Stimulated activated CD8-positive, alpha-beta memory T cell treated with anti-CD3 and anti-CD28 coated beads, Interleukin-15, amount 100 ng/mL, for 48 hours (primary cell): ENCODE results near the gene TMEM198.

Experiments used
- DNase-seq, 2 donors: peaks; one replicate each; pipeline ENCODE4 v3.0.0-alpha.2; 2020; ENCODE audit warnings: low read depth in 2 of 2

The TMEM198 gene

DNA sequence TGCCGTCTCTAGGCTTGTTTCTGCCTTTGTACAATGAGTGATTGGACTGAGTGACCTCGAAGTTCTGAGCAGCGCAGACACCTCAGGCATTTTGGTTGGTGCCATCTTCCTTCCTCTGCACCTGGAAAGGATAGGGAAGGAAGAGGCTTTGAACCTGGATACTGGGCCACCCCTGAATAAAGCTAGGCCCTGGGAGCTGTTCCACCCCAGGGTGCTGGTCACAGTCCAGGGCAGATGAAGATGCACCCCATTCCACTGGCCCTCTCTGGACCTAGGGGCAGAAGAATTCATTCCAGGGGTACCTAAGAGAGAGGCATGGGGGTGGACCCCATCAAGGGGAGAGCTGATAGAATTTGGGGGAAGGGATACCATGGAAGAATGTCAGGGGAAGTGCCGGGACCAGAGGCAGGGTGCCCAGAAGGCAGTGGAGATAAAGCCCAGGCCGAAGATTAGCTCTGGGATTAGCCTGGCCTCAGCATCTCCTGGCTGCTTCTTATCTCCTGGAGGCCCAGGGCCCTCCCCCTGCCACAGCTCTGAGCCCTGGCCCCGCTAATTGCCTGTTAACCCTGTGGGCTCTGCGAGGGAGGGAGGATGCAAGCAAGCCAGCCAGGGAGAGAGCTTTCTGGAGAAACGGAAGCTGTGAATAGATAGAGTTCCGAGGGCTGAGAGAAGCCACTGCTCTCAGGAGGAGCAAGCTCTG, 18.1 kb upstream of the TMEM198 start:
- no peak for DNase-seq

- DNase-seq = no peak
These were observed 17.3 kb upstream of the TMEM198 start for GRCh38 chr2:219526320-219527075.

DNA sequence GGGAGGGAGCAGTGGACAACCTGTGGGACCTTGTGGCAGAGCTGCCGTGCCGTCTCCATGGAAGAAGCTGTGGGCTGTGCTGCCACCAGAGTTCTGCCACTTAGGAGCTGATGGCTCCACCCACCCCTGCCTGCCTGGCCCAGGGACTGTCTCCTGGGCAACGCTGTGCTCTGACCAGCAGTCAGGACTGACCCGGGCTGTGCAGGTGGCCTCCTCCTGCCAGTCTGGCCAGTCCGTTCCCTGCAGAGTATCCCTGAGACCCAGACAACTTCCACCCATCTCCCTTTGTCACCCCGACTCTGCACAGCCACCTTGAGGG, 16.8 kb upstream of the TMEM198 start:
- DNase-seq = no peak

DNA sequence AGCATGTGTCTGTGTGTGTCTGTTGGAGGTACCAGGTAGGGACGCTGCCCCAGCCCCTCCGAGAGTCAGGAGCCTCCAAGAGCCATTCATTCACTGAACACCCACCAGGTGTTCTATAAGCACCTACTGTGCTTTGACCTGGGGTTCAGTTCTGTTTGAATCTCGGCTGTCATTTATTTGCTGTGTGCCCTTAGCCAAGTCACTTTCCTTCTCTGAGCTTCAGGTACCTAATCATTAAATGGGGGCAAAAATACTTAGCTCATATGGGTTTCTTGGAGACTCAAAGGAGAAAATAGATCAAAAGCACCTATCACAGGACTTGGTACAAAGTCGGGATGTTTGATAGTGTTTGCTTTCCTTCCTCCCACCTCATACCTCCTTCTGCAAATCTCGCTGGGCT, 16.4 kb upstream of the TMEM198 start:
- DNase-seq = no peak

DNA sequence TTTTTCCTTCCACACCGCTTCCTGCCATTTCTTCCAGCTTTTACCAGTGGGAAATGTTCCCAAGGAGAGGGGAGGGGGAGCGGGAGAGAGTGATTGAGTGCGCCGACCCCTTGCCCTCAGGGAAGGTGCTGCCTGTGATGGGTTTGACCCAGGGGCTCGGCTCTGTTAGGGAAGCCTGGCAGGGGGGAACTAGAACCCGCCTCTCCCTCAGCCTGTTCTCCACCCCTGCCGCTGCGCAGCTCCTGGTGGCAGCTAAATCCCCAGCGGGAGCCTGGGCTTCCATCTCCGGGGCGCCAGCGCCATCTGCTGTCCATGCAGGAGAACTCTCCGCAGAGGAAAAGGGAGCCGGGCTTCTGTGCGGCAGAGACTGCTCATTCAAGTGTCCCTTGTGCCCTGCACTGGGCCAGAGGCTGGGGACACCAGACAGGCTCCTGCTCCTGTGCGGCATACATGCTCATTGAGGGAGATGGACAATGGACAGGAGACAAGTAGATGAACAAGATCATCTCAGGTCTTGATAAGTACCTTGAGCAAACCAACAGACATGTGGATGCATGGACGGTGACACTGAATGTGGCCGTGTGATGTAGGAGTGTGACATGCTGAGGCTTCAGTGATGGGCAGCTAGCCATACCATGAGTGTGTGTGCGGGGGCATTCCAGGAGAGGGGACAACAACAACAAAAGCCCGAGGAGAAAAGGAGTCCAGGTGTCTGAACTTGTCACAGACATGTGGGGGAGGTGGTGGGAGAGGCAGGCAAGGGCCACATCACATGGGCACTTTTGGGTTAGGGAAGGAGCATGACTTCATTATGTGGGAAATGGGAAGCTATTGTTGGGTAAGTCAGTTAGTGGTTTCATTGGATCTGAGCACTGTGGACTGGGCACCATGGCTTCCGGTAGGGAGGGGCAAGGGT, 13.5 kb upstream of the TMEM198 start:
- peak; percentile 67 to 68 for DNase-seq

- no peak for DNase-seq
These were observed 12.0 kb upstream of the TMEM198 start for GRCh38 chr2:219531639-219532377.

DNA sequence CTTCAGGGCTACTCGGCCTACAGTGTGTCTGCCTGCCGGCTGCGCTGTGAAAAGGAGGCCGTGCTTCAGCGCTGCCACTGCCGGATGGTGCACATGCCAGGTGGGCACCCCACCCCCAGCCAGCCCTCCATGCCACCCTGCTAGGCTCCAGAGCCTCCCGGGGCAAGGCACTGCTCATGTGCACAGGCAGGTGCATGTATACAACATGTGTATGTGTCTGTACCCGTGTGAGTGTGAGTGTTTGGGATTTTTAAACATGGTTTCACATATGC, 11.5 kb upstream of the TMEM198 start:
- no peak for DNase-seq

- no peak for DNase-seq
These were observed 9.7 kb upstream of the TMEM198 start for GRCh38 chr2:219533930-219534661.

DNA sequence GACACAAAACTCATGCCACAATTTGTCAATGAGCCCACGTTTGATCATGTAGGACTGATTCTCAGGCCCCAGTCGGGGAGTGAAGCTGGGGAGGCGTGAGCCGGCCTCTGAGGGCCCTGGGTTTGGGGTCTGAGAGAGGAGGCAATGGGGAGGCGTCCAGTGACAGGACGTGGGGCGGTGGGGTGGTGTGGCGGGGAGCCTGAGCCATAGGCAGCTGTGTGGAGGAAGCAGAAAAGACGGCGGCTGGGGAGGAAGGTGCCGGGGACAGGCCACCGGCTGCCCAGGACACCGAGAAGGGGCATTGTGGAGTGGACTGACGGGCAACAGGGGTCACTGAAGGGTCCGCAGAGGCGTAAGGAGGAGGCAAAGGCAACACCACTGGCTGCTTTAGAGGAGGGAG, 7.4 kb upstream of the TMEM198 start:
- no peak for DNase-seq

GRCh38 chr2:219536967-219537366, 6.9 kb upstream of the TMEM198 start:
- no peak for DNase-seq

GRCh38 chr2:219537657-219538488, 6.0 kb upstream of the TMEM198 start:
- DNase-seq = no peak

- DNase-seq = no peak
These were observed 5.3 kb upstream of the TMEM198 start for GRCh38 chr2:219538504-219538951.

DNA sequence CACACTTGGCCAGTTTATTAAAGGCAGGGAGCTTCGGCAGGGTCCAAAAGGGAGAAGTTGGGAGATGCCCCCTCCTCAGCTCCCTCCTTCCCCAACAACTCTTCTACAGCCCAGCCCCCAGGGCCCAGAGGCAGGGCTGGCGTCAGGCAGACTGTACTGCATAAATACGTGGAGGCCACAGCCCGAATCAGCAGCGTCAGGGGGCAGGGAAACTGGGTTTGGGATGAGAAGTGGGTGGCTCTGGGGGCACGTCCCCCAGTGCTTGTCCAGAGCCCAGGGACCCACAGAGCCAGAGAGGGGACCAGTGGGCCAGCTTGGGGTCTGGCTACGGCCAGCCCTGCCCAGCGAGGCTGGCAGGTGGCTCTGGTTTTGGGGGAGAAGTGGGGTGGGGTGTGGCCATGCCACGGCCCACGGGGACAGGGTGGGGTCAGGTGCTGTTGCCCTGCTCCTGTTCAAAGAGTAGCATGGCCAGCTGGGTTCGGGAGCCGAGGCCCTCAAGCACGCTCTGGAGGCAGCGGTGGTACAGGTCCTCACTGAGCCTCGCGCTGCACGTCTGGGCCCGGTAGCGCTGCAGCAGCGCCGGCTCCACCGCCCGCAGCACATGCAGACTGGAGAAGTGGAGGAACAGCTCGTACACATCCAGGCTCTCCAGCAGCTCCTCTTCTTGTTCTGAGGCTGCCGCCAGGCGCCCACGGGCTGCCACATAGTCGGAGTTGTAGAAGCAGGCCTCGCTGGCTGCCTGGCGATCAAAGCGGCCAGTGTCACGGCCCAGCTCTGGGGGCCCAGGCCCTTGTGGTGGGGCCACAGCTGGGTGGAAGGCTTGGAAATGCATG, 4.7 kb upstream of the TMEM198 start:
- DNase-seq = no peak

- no peak for DNase-seq
These were observed 3.7 kb upstream of the TMEM198 start for GRCh38 chr2:219539926-219540678.

GRCh38 chr2:219540784-219541504, 2.9 kb upstream of the TMEM198 start:
- DNase-seq = no peak

GRCh38 chr2:219541611-219542180, 2.1 kb upstream of the TMEM198 start:
- DNase-seq = peak; percentile 71 to 77

- DNase-seq = no peak
These were observed 765 bp upstream of the TMEM198 start for GRCh38 chr2:219542931-219543595.
